NCI-H2029 (cell line): ENCODE measurements around the gene GADD45G.

Experiments
- DNase-seq: peaks from one replicate; lab custom pipeline; 2025; lab: John Stamatoyannopoulos, UW

The GADD45G gene

GRCh38 chr9:89654025-89654662, 49.3 kb downstream of the GADD45G start:
- DNase-seq: no peak

- no peak for DNase-seq
Measured at GRCh38 chr9:89655056-89655989, 50.5 kb downstream of the GADD45G start.
